ENCODE data around the gene ATP11C.

GRCh38 chrX:139691843-139692505 lies 240.9 kb downstream of the ATP11C start:
- TF ChIP-seq POLR2A (IDR thresholded peaks at IDR 0.05) (no peak), EP300 (IDR thresholded peaks at IDR 0.05) (no peak), POLR2AphosphoS5 (IDR thresholded peaks at IDR 0.05) (no peak)
- TF ChIP-seq, protein P1, sequence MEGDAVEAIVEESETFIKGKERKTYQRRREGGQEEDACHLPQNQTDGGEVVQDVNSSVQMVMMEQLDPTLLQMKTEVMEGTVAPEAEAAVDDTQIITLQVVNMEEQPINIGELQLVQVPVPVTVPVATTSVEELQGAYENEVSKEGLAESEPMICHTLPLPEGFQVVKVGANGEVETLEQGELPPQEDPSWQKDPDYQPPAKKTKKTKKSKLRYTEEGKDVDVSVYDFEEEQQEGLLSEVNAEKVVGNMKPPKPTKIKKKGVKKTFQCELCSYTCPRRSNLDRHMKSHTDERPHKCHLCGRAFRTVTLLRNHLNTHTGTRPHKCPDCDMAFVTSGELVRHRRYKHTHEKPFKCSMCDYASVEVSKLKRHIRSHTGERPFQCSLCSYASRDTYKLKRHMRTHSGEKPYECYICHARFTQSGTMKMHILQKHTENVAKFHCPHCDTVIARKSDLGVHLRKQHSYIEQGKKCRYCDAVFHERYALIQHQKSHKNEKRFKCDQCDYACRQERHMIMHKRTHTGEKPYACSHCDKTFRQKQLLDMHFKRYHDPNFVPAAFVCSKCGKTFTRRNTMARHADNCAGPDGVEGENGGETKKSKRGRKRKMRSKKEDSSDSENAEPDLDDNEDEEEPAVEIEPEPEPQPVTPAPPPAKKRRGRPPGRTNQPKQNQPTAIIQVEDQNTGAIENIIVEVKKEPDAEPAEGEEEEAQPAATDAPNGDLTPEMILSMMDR (IDR thresholded peaks at IDR 0.05), result no peak
